ENCODE data around the gene JARID2.

DNA sequence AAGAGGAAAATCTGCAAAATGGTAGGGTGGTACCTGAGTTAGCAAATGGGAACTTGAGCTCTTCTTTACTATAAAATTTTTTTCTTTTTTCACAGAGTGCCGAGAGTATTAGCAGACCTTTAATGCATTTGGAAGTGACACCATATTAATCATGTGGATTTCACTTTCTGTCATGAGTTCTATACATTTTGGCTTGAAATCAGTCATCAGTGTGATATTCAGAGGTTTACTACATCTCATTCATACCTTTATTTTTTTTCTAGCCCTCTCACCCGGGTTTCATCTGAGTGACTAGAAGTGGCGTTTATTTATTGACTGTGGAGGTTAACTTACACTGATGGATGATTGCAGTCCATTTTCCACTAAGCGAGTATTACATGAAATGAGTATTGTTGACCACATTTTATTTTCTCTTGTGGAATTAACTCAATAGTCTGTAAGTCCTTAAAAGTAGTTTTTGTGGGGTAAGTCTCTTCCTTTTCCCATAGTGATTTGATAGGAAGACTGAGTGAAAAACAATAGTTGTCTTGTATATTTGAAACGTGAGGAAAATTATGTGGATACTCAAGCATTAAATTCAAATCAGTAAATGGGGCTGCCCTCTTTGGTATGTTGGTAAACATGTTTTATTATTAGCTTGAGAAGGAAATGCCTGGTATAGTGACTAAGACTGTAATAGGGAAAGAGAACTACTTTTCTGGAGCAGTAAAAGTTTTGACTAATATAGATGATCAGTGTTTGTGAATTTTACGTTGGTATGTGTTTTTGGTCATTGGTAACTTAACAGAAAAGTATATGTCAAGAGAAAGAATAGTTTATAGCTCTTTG, 55.5 kb downstream of the JARID2 start:
- TF ChIP-seq, protein P1, sequence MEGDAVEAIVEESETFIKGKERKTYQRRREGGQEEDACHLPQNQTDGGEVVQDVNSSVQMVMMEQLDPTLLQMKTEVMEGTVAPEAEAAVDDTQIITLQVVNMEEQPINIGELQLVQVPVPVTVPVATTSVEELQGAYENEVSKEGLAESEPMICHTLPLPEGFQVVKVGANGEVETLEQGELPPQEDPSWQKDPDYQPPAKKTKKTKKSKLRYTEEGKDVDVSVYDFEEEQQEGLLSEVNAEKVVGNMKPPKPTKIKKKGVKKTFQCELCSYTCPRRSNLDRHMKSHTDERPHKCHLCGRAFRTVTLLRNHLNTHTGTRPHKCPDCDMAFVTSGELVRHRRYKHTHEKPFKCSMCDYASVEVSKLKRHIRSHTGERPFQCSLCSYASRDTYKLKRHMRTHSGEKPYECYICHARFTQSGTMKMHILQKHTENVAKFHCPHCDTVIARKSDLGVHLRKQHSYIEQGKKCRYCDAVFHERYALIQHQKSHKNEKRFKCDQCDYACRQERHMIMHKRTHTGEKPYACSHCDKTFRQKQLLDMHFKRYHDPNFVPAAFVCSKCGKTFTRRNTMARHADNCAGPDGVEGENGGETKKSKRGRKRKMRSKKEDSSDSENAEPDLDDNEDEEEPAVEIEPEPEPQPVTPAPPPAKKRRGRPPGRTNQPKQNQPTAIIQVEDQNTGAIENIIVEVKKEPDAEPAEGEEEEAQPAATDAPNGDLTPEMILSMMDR (IDR thresholded peaks at IDR 0.05; ENCODE audit: low read length): no peak
- TF ChIP-seq EZH2phosphoT487 (IDR thresholded peaks at IDR 0.05; ENCODE audit: low read length): no peak
- no peak for TF ChIP-seq EZH2 (optimal IDR thresholded peaks at IDR 0.05; ENCODE audit: low read depth, low read length)
